HepG2 (cell line): ENCODE measurements around the gene TENT5D.

ENCODE experiments used
- POLR2AphosphoS5 ChIP-seq: IDR thresholded peaks from 2 replicates; pipeline ENCODE4 v1.6.1; 2012; ENCODE audit warnings: low read depth, low read length
- SRSF1 ChIP-seq: fragments of 200-400 bp; formaldehyde crosslinking; optimal IDR thresholded peaks from 2 replicates; pipeline ENCODE3; 2017; ENCODE audit warnings: mild to moderate bottlenecking, low read depth, low read length, moderate library complexity

DNA sequence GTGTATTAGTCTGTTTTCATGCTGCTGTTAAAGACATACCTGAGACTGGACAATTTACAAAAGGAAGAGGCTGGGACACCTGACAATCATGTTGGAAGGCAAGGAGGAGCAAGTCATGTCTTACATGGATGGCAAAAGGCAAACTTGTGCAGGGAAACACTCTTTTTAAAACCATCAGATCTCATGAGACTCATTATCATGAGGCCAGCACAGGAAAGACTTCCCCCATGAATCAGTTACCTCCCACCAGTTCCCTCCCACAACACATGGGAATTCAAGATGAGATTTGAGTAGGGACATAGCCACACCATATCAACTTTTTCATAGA is 11.2 kb downstream of the TENT5D start:
- TF ChIP-seq SRSF1, result no peak
- no peak for TF ChIP-seq POLR2AphosphoS5
